Neural progenitor cell (in vitro differentiated cells): Measurements from ENCODE around the gene AP1B1. TPM values are rescaled to one million over a fixed set of nuclear protein-coding genes. Genes with fewer than 3 reads are reported as not detected.
A peak's percentile ranks its signal among the peaks of the same experiment; 100 is the strongest.

ENCODE experiments used
- DNase-seq: peaks from one replicate; pipeline ENCODE4 v3.0.0-alpha.2; 2016; ENCODE audit warnings: low spot score
- H2AFZ ChIP-seq: fragments of 200-600 bp; sonication (generic); replicated peaks from 2 replicates; pipeline ENCODE4 v1.6.1; 2016; ENCODE audit warnings: antibody characterized with exemption
- H3F3A ChIP-seq: fragments of 200-600 bp; sonication (generic); 2 replicates; pipeline ENCODE4 v1.6.1; 2016; ENCODE audit warnings: antibody characterized with exemption, low read depth
- H3K27ac ChIP-seq: fragments of 200-600 bp; sonication (generic); 2 replicates; pipeline ENCODE4 v1.5.1; 2016; ENCODE audit warnings: mild to moderate bottlenecking
- H3K27me3 ChIP-seq: fragments of 200-600 bp; sonication (generic); 2 replicates; pipeline ENCODE4 v1.6.1; 2016; ENCODE audit warnings: mild to moderate bottlenecking, moderate library complexity
- H3K36me3 ChIP-seq: fragments of 200-600 bp; sonication (generic); 2 replicates; pipeline ENCODE4 v1.5.1; 2016
- H3K4me1 ChIP-seq: fragments of 200-600 bp; sonication (generic); 2 replicates; pipeline ENCODE4 v1.6.1; 2016; ENCODE audit warnings: mixed run types
- H3K4me2 ChIP-seq: fragments of 200-600 bp; sonication (generic); 2 replicates; pipeline ENCODE4 v1.6.1; 2016
- H3K4me3 ChIP-seq: fragments of 200-600 bp; sonication (generic); 2 replicates; pipeline ENCODE4 v1.5.1; 2016
- H3K79me2 ChIP-seq: fragments of 200-600 bp; sonication (generic); 2 replicates; pipeline ENCODE4 v1.6.1; 2016; ENCODE audit warnings: low read depth
- H3K9ac ChIP-seq: fragments of 200-600 bp; sonication (generic); 2 replicates; pipeline ENCODE4 v1.6.1; 2016
- H3K9me3 ChIP-seq: fragments of 200-600 bp; sonication (generic); 2 replicates; pipeline ENCODE4 v1.5.1; 2016; ENCODE audit warnings: low read depth
- H4K20me1 ChIP-seq: fragments of 200-600 bp; sonication (generic); 2 replicates; pipeline ENCODE4 v1.6.1; 2016; ENCODE audit warnings: low read depth
- H3K27ac Mint-ChIP-seq: 3 replicates; pipeline ENCODE4 v1.8.0; 2021; ENCODE audit warnings: mixed read lengths
- H3K27me3 Mint-ChIP-seq: 2 replicates; pipeline ENCODE4 v1.8.0; 2022; ENCODE audit warnings: low read depth, mild to moderate bottlenecking, inconsistent platforms, moderate library complexity, mixed read lengths; ENCODE audit not compliant: insufficient read depth
- H3K36me3 Mint-ChIP-seq: 3 replicates; pipeline ENCODE4 v1.8.0; 2021; ENCODE audit warnings: mixed read lengths
- H3K4me1 Mint-ChIP-seq: 3 replicates; pipeline ENCODE4 v1.8.0; 2021; ENCODE audit warnings: mixed read lengths
- H3K4me3 Mint-ChIP-seq: 3 replicates; pipeline ENCODE4 v1.8.0; 2021; ENCODE audit warnings: mild to moderate bottlenecking, moderate library complexity, mixed read lengths
- H3K9me3 Mint-ChIP-seq: 3 replicates; pipeline ENCODE4 v1.8.0; 2020; ENCODE audit warnings: mixed read lengths
- CTCF ChIP-seq: fragments of 200-600 bp; sonication (generic); IDR thresholded peaks from 2 replicates; pipeline ENCODE4 v1.5.1; 2017; ENCODE audit warnings: antibody characterized with exemption, mild to moderate bottlenecking
- EZH2 ChIP-seq: fragments of 200-600 bp; sonication (generic); IDR thresholded peaks from 2 replicates; pipeline ENCODE4 v1.6.1; 2017; ENCODE audit warnings: antibody characterized with exemption, mild to moderate bottlenecking, moderate library complexity
- EZH2phosphoT487 ChIP-seq: fragments of 200-600 bp; sonication (generic); IDR thresholded peaks from 2 replicates; pipeline ENCODE4 v1.6.1; 2017; ENCODE audit warnings: antibody characterized with exemption
- total RNA-seq: library from RNA; depleted of rRNA; stranded (reverse); fragments of >200 nt; gene quantifications from 2 replicates; pipeline ENCODE4 v1.2.3, GENCODE V29; 2015; ENCODE audit warnings: low replicate concordance

AP1B1 gene
- total RNA-seq, 1 donor from 2014 or later: 34.7 TPM

GRCh38 chr22:29433856-29434255 lies 45.5 kb upstream of the AP1B1 start:
- H2AFZ ChIP-seq: no peak overlapping the region
- H3K27ac ChIP-seq: no peak overlapping the region
- H3K9me3 Mint-ChIP-seq: no peaks in the 10 kb centered on the region
- no peaks in the 10 kb centered on the region for H3K36me3 ChIP-seq
- DNase-seq: no peak
- no peaks in the 10 kb centered on the region for H3K9me3 ChIP-seq
- no peaks in the 10 kb centered on the region for H3K4me1 Mint-ChIP-seq
- no peak overlapping the region for H3K4me3 ChIP-seq
- H3K27me3 Mint-ChIP-seq: no peaks in the 10 kb centered on the region
- no peaks in the 10 kb centered on the region for H3K27me3 ChIP-seq
- TF ChIP-seq EZH2: no peak
- TF ChIP-seq EZH2phosphoT487: no peak
- TF ChIP-seq CTCF: no peak
- no peak overlapping the region for H3K9ac ChIP-seq
- no peaks in the 10 kb centered on the region for H3K36me3 Mint-ChIP-seq
- H3K79me2 ChIP-seq: no peaks in the 10 kb centered on the region
- H3F3A ChIP-seq: no peaks in the 10 kb centered on the region
- no peak overlapping the region for H3K4me3 Mint-ChIP-seq
- H3K4me1 ChIP-seq: peaks cover 16% of the 10 kb centered on the region
- no peak overlapping the region for H3K4me2 ChIP-seq
- no peaks in the 10 kb centered on the region for H4K20me1 ChIP-seq
- no peak overlapping the region for H3K27ac Mint-ChIP-seq

GRCh38 chr22:29431986-29432385 lies 43.6 kb upstream of the AP1B1 start:
- H3K27ac Mint-ChIP-seq: no peak overlapping the region
- Histone ChIP-seq H3K36me3 (no peaks in the 10 kb centered on the region), H4K20me1 (no peaks in the 10 kb centered on the region), H3K9me3 (no peaks in the 10 kb centered on the region), H3K4me1 (peaks cover 16% of the 10 kb centered on the region), H3K27me3 (no peaks in the 10 kb centered on the region), H3K79me2 (no peaks in the 10 kb centered on the region), H3K4me3 (no peak overlapping the region), H3K4me2 (peak overlapping the region; percentile 23), H3F3A (no peaks in the 10 kb centered on the region), H3K27ac (no peak overlapping the region), H3K9ac (no peak overlapping the region), H2AFZ (no peak overlapping the region)
- H3K9me3 Mint-ChIP-seq: no peaks in the 10 kb centered on the region
- DNase-seq: peak; percentile 39
- TF ChIP-seq EZH2 (no peak), EZH2phosphoT487 (no peak), CTCF (no peak)
- no peaks in the 10 kb centered on the region for H3K27me3 Mint-ChIP-seq
- no peaks in the 10 kb centered on the region for H3K4me1 Mint-ChIP-seq
- no peak overlapping the region for H3K4me3 Mint-ChIP-seq
- H3K36me3 Mint-ChIP-seq: no peaks in the 10 kb centered on the region

GRCh38 chr22:29427176-29427760 lies 38.9 kb upstream of the AP1B1 start:
- no peaks in the 10 kb centered on the region for H3K9me3 ChIP-seq
- H3K27ac Mint-ChIP-seq: no peak overlapping the region
- H3K4me3 Mint-ChIP-seq: no peak overlapping the region
- no peaks in the 10 kb centered on the region for H3K4me1 Mint-ChIP-seq
- H3K27me3 ChIP-seq: no peaks in the 10 kb centered on the region
- no peaks in the 10 kb centered on the region for H4K20me1 ChIP-seq
- no peak overlapping the region for H3K27ac ChIP-seq
- no peaks in the 10 kb centered on the region for H3K36me3 ChIP-seq
- H3K9me3 Mint-ChIP-seq: no peaks in the 10 kb centered on the region
- H3F3A ChIP-seq: no peaks in the 10 kb centered on the region
- no peak overlapping the region for H3K9ac ChIP-seq
- H3K79me2 ChIP-seq: no peaks in the 10 kb centered on the region
- no peaks in the 10 kb centered on the region for H3K36me3 Mint-ChIP-seq
- no peak overlapping the region for H3K4me3 ChIP-seq
- H2AFZ ChIP-seq: no peak overlapping the region
- peaks cover 10% of the 10 kb centered on the region for H3K4me1 ChIP-seq
- no peak for TF ChIP-seq CTCF
- TF ChIP-seq EZH2phosphoT487: no peak
- no peak for TF ChIP-seq EZH2
- no peak for DNase-seq
- H3K27me3 Mint-ChIP-seq: no peaks in the 10 kb centered on the region
- H3K4me2 ChIP-seq: no peak overlapping the region
